Ammon's horn (tissue), 1 donor: ENCODE results near the gene FGD2.
A peak's percentile ranks its signal among the peaks of the same experiment; 100 is the strongest.
"Not testable (repeated sequence)": the region's sequence is repeated elsewhere in the genome, so short reads cannot be mapped to it uniquely, and the experiment has no call there.

Source experiments
- DNase-seq: peaks from one replicate; pipeline ENCODE4 v3.0.0-alpha.2; 2016; ENCODE audit warnings: low spot score

Gene FGD2

GRCh38 chr6:36990401-36990800, 15.1 kb upstream of the FGD2 start:
- DNase-seq = not testable (repeated sequence)

GRCh38 chr6:36997811-36998722, 7.4 kb upstream of the FGD2 start:
- DNase-seq = peak; percentile 77

- DNase-seq = no peak
Measured at GRCh38 chr6:36998723-36999038, 6.8 kb upstream of the FGD2 start.

GRCh38 chr6:36999061-36999750, 6.2 kb upstream of the FGD2 start:
- DNase-seq = no peak

- DNase-seq = no peak
Measured at GRCh38 chr6:36999751-37000125, 5.7 kb upstream of the FGD2 start.

- no peak for DNase-seq
Measured at GRCh38 chr6:37004044-37004980, 1.1 kb upstream of the FGD2 start.

- no peak for DNase-seq
Measured at GRCh38 chr6:37005827-37006567, 542 bp downstream of the FGD2 start.

GRCh38 chr6:37006793-37007339, 1.4 kb downstream of the FGD2 start:
- no peak for DNase-seq

GRCh38 chr6:37007340-37008043, 2.0 kb downstream of the FGD2 start:
- peak; percentile 59 for DNase-seq

- DNase-seq = no peak
Measured at GRCh38 chr6:37008484-37009465, 3.3 kb downstream of the FGD2 start.

- no peak for DNase-seq
Measured at GRCh38 chr6:37010402-37010892, 5.0 kb downstream of the FGD2 start.

- DNase-seq = no peak
Measured at GRCh38 chr6:37011656-37012378, 6.4 kb downstream of the FGD2 start.

- DNase-seq = no peak
Measured at GRCh38 chr6:37013516-37014491, 8.3 kb downstream of the FGD2 start.

GRCh38 chr6:37014667-37015066, 9.2 kb downstream of the FGD2 start:
- DNase-seq = no peak

- no peak for DNase-seq
Measured at GRCh38 chr6:37015532-37015931, 10.1 kb downstream of the FGD2 start.

GRCh38 chr6:37016995-37017394, 11.5 kb downstream of the FGD2 start:
- no peak for DNase-seq

- DNase-seq = no peak
Measured at GRCh38 chr6:37017606-37018197, 12.2 kb downstream of the FGD2 start.
